OCI-LY3 (cell line): ENCODE results near the gene PLCB2.

Experiments used
- H2AFZ ChIP-seq: fragments of 200-600, 300-600 bp; shearing (Covaris generic); 2 replicates; pipeline ENCODE4 v1.6.0; 2014; ENCODE audit warnings: antibody characterized with exemption, low read depth, low read length
- H3K27ac ChIP-seq: fragments of 200-600, 300-600 bp; sonication (generic); 2 replicates; pipeline ENCODE4 v1.5.1; 2014; ENCODE audit warnings: mild to moderate bottlenecking, low read length, moderate library complexity, mixed read lengths
- H3K27me3 ChIP-seq: fragments of 200-600, 300-600 bp; sonication (generic); 2 replicates; pipeline ENCODE4 v1.6.1; 2014; ENCODE audit warnings: low read depth, low read length, mixed read lengths
- H3K36me3 ChIP-seq: fragments of 200-600, 300-600 bp; sonication (generic); replicated peaks from 2 replicates; pipeline ENCODE3; 2014; ENCODE audit warnings: low read depth, low read length, mixed read lengths
- H3K4me1 ChIP-seq: fragments of 300-600, 200-600 bp; sonication (generic); 2 replicates; pipeline ENCODE4 v1.6.1; 2014; ENCODE audit warnings: low read length, mixed read lengths
- H3K4me2 ChIP-seq: fragments of 200-600, 300-600 bp; sonication (generic); 2 replicates; pipeline ENCODE4 v1.6.1; 2014; ENCODE audit warnings: low read length, mixed read lengths
- H3K4me3 ChIP-seq: fragments of 300-600, 200-600 bp; sonication (generic); 2 replicates; pipeline ENCODE4 v1.5.1; 2014; ENCODE audit warnings: antibody characterized with exemption, mild to moderate bottlenecking, low read length, moderate library complexity
- H3K79me2 ChIP-seq: fragments of 300-600, 200-600 bp; shearing (Covaris generic); 2 replicates; pipeline ENCODE4 v1.6.1; 2014; ENCODE audit warnings: mild to moderate bottlenecking, low read length, mixed read lengths
- H3K9ac ChIP-seq: fragments of 300-600, 200-600 bp; shearing (Covaris generic); 2 replicates; pipeline ENCODE4 v1.6.0; 2014; ENCODE audit warnings: mild to moderate bottlenecking, low read length, moderate library complexity
- H3K9me3 ChIP-seq: fragments of 200-600, 300-600 bp; shearing (Covaris generic); 2 replicates; pipeline ENCODE4 v1.6.1; 2014; ENCODE audit warnings: low read length, mixed read lengths; ENCODE audit not compliant: insufficient read depth
- H4K20me1 ChIP-seq: fragments of 200-600, 300-600 bp; sonication (generic); 2 replicates; pipeline ENCODE4 v1.6.1; 2016; ENCODE audit warnings: low read length, mixed read lengths; ENCODE audit not compliant: insufficient read depth
- CTCF ChIP-seq: fragments of 200-600, 300-600 bp; sonication (generic); IDR thresholded peaks from 2 replicates; pipeline ENCODE4 v1.5.1; 2014; ENCODE audit warnings: antibody characterized with exemption, low read length, low read depth
- EZH2phosphoT487 ChIP-seq: fragments of 200-600 bp; shearing (Covaris generic); IDR thresholded peaks from 2 replicates; pipeline ENCODE4 v1.6.1; 2018; ENCODE audit warnings: antibody characterized with exemption, mixed run types, low read depth

The PLCB2 gene

GRCh38 chr15:40354408-40355171 lies 46.9 kb upstream of the PLCB2 start:
- no peak overlapping the region for H3K4me3 ChIP-seq
- H3K4me2 ChIP-seq: peak overlapping the region; percentile 42
- TF ChIP-seq CTCF (peak; percentile 33; the same call in 1 of the 2 replicates), EZH2phosphoT487 (no peak)
- no peak overlapping the region for H3K27ac ChIP-seq
- no peaks in the 10 kb centered on the region for H3K36me3 ChIP-seq
- H2AFZ ChIP-seq: no peak overlapping the region
- H3K9ac ChIP-seq: no peak overlapping the region
- peaks cover 17% of the 10 kb centered on the region; the same call in 1 of the 2 replicates for H3K4me1 ChIP-seq
- no peaks in the 10 kb centered on the region for H3K27me3 ChIP-seq
- H4K20me1 ChIP-seq: 0 out of 2 replicates have a peak, but pooled peaks cover 4% of the 10 kb centered on the region
- H3K79me2 ChIP-seq: no peaks in the 10 kb centered on the region
- H3K9me3 ChIP-seq: no peaks in the 10 kb centered on the region

- H3K27me3 ChIP-seq: no peaks in the 10 kb centered on the region
- TF ChIP-seq EZH2phosphoT487 (no peak), CTCF (no peak)
- 0 out of 2 replicates have a peak, but pooled peaks cover 2% of the 10 kb centered on the region for H4K20me1 ChIP-seq
- H3K9ac ChIP-seq: no peak overlapping the region
- H3K36me3 ChIP-seq: no peaks in the 10 kb centered on the region
- no peaks in the 10 kb centered on the region for H3K9me3 ChIP-seq
- no peak overlapping the region for H3K27ac ChIP-seq
- peaks cover 13% of the 10 kb centered on the region; the same call in 1 of the 2 replicates for H3K4me1 ChIP-seq
- H2AFZ ChIP-seq: no peak overlapping the region
- no peak overlapping the region for H3K4me2 ChIP-seq
- no peak overlapping the region for H3K4me3 ChIP-seq
- no peaks in the 10 kb centered on the region for H3K79me2 ChIP-seq
Observed at GRCh38 chr15:40353697-40354096, 46.0 kb upstream of the PLCB2 start.

- H3K27ac ChIP-seq: no peak overlapping the region
- H3K4me1 ChIP-seq: peaks cover 6% of the 10 kb centered on the region; the same call in 1 of the 2 replicates
- TF ChIP-seq CTCF: no peak
- no peak for TF ChIP-seq EZH2phosphoT487
- H4K20me1 ChIP-seq: no peaks in the 10 kb centered on the region
- H3K9ac ChIP-seq: no peak overlapping the region
- no peak overlapping the region for H3K4me2 ChIP-seq
- H2AFZ ChIP-seq: no peak overlapping the region
- no peaks in the 10 kb centered on the region for H3K27me3 ChIP-seq
- no peaks in the 10 kb centered on the region for H3K36me3 ChIP-seq
- no peaks in the 10 kb centered on the region for H3K9me3 ChIP-seq
- no peaks in the 10 kb centered on the region for H3K79me2 ChIP-seq
- H3K4me3 ChIP-seq: no peak overlapping the region
Observed at GRCh38 chr15:40352281-40352901, 44.7 kb upstream of the PLCB2 start.

- no peaks in the 10 kb centered on the region for H3K79me2 ChIP-seq
- TF ChIP-seq CTCF (no peak), EZH2phosphoT487 (no peak)
- no peak overlapping the region for H3K4me3 ChIP-seq
- no peaks in the 10 kb centered on the region for H3K27me3 ChIP-seq
- H3K4me2 ChIP-seq: no peak overlapping the region
- H3K9ac ChIP-seq: no peak overlapping the region
- H3K36me3 ChIP-seq: no peaks in the 10 kb centered on the region
- H2AFZ ChIP-seq: no peak overlapping the region
- no peaks in the 10 kb centered on the region for H4K20me1 ChIP-seq
- H3K9me3 ChIP-seq: no peaks in the 10 kb centered on the region
- H3K27ac ChIP-seq: no peak overlapping the region
- peaks cover 2% of the 10 kb centered on the region; the same call in 1 of the 2 replicates for H3K4me1 ChIP-seq
Observed at GRCh38 chr15:40349163-40349562, 41.4 kb upstream of the PLCB2 start.
